HG02852 (cell line): ENCODE data around the gene ZGPAT.

ENCODE experiments used
- ATAC-seq: cut with Tn5 transposase; IDR thresholded peaks from one replicate; pipeline ENCODE4 v1.9.1; 2021; ENCODE audit warnings: mild to moderate bottlenecking, moderate library complexity; ENCODE audit not compliant: unreplicated experiment

Gene ZGPAT

GRCh38 chr20:63732118-63733095 lies 24.6 kb downstream of the ZGPAT start:
- ATAC-seq, result no peak

DNA sequence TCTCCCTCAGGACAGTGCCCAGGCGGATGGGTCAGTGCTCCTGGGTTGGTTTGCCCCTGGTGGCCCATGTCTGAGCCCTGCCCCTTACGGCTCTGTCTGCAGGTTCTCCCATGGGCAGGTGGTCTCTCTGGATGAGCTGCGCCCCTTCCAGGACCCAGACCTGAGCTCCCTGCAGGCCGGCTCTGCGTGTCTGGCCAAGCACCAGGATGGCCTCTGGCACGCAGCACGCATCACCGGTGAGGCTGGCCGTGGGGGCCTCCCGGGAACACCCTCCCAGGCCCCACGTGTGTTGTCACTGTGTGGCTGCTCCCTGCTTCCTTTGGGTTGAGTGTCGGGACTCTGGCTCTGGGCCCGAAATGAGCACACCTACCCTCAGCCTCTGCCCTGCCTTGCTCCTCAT lies 25.3 kb downstream of the ZGPAT start:
- no peak for ATAC-seq

- no peak for ATAC-seq
Measured at GRCh38 chr20:63733579-63734081, 25.8 kb downstream of the ZGPAT start.

GRCh38 chr20:63734111-63734945 lies 26.5 kb downstream of the ZGPAT start:
- ATAC-seq, result no peak

GRCh38 chr20:63734946-63735858 lies 27.4 kb downstream of the ZGPAT start:
- ATAC-seq, result no peak

- ATAC-seq, result no peak
Measured at GRCh38 chr20:63735859-63736718, 28.2 kb downstream of the ZGPAT start, which contains the start of gene LIME1. Gene LIME1 (plus strand): TSS chr20:63736664. CDS start chr20:63737550, 886 bp downstream.

DNA sequence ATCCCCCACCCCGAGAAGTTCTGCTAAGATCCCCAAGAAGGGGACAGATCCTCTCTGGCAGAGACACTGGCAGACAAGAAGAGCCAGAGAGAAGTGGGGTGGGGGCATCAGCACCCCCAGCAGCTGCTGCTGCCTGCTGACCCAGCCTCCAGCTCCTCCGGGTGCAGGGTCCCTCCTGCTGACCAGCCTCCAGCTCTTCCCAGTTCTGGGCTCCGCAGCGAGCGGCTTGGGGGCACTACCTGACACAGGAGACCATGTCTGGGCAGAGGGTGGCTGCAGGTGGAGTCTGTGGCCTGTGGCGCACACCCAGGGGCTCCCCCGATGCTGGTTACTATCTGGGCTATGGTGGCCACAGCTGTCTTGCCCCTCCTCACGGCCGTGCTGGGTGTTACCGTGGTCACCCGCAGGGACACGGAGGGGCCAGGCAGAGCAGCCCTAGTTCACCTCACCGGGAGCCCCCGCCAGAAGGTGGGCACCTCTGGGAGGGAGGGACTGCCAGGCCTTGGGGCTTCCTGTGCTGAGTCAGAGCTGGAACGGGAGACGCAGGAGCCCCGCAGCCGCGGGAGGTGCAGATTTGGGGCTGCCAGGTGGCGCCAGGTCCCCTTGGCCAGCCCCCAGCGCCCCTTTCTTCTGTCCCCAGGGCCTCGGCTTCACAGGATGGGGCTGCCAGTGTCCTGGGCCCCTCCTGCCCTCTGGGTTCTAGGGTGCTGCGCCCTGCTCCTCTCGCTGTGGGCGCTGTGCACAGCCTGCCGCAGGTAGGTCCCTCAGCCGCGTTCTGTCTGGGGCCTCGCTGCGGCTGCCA lies 29.3 kb downstream of the ZGPAT start:
- ATAC-seq, result no peak

DNA sequence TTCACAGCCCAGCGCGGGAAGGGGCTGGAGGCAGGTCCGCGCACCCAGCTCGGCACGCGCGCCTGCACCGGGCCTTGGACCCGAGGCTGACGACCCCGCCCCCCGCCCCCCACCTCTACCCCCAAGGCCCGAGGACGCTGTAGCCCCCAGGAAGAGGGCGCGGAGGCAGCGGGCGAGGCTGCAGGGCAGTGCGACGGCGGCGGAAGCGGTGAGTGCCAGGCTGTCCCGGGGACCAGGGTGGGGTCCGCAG lies 29.8 kb downstream of the ZGPAT start:
- ATAC-seq, result no peak

DNA sequence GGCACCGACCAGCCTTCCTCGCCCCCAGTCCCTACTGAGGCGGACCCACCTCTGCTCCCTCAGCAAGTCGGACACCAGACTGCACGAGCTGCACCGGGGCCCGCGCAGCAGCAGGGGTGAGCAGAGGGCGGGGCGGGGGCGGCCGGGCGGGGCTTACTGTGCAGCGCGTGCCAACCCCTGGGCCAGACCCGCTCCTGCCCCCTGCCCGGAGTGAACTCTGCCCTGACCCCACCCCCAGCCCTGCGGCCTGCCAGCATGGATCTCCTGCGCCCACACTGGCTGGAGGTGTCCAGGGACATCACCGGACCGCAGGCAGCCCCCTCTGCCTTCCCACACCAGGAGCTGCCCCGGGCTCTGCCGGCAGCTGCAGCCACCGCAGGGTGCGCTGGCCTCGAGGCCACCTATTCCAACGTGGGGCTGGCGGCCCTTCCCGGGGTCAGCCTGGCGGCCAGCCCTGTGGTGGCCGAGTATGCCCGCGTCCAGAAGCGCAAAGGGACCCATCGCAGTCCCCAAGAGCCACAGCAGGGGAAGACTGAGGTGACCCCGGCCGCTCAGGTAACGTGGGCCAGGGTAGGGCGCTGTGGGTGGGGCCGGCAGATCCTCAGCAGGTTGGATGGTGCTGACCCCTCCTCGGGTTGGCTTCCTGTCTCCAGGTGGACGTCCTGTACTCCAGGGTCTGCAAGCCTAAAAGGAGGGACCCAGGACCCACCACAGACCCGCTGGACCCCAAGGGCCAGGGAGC lies 30.3 kb downstream of the ZGPAT start:
- no peak for ATAC-seq

- no peak for ATAC-seq
Measured at GRCh38 chr20:63738687-63739129, 30.9 kb downstream of the ZGPAT start.

- ATAC-seq, result peak; percentile 43
Measured at GRCh38 chr20:63739130-63740069, 31.6 kb downstream of the ZGPAT start, which contains the start of gene SLC2A4RG. Gene SLC2A4RG (plus strand): TSS chr20:63739776. CDS start chr20:63739913, 137 bp downstream.

GRCh38 chr20:63740070-63740626 lies 32.3 kb downstream of the ZGPAT start:
- ATAC-seq, result peak; percentile 25

GRCh38 chr20:63740627-63741353 lies 33.0 kb downstream of the ZGPAT start:
- ATAC-seq, result no peak

GRCh38 chr20:63741354-63741675 lies 33.5 kb downstream of the ZGPAT start:
- no peak for ATAC-seq

DNA sequence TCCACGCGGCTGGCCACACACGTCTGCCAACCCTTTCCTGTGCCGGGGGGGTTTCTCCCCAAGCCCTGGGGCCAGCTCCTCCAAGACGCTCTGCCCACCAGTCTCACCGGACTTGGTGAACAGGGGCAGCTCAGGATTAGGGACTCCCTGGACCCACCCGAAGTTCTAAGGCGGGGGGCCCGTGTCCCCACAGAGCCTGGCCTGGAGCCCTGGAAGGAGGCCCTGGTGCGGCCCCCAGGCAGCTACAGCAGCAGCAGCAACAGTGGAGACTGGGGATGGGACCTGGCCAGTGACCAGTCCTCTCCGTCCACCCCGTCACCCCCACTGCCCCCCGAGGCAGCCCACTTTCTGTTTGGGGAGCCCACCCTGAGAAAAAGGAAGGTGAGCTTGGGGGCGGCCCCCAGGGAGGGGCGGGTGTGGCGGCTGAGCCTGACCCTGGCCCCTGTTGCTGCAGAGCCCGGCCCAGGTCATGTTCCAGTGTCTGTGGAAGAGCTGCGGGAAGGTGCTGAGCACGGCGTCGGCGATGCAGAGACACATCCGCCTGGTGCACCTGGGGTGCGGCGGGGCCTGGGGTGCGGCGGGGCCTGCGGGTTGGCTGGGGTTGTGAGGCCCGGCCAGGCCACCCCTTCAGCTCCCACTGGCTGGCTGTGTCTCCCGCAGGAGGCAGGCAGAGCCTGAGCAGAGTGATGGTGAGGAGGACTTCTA lies 34.0 kb downstream of the ZGPAT start:
- ATAC-seq, result no peak
